K562 (cell line): ENCODE results near the gene MYL10. TPM values are rescaled to one million over a fixed set of nuclear protein-coding genes. Genes with fewer than 3 reads are reported as not detected.

Experiments
- ATF7 ChIP-seq: fragments of 450-650 bp; IDR thresholded peaks from 2 replicates; pipeline ENCODE4 v1.7.1; 2014; ENCODE audit warnings: mild to moderate bottlenecking, moderate library complexity
- CC2D1A ChIP-seq: fragments of 450-650 bp; IDR thresholded peaks from 2 replicates; pipeline ENCODE4 v1.6.1; 2017; ENCODE audit warnings: mild to moderate bottlenecking
- CEBPG ChIP-seq, 3 experiments: fragments of 200-800 bp in 1 of 3; sonication (Bioruptor generic) in 1 of 3; sonication (generic) in 1 of 3; formaldehyde crosslinking in 1 of 3; IDR thresholded peaks in 2 of 3; conservative IDR thresholded peaks in 1 of 3; 2 replicates each; pipeline versions ENCODE4 v1.6.1 to v1.8.0; 2016 to 2022; ENCODE audit warnings: missing compliant biosample characterization in 2 of 3, missing genetic modification characterization in 2 of 3, mild to moderate bottlenecking in 1 of 3, missing genetic modification reagents in 1 of 3
- CREB1 ChIP-seq, 2 experiments: sonication (generic) in 1 of 2; formaldehyde crosslinking in 1 of 2; IDR thresholded peaks; 2 replicates each; pipeline versions ENCODE4 v1.6.1 to v1.8.0; 2012 to 2022; ENCODE audit warnings: inconsistent platforms in 1 of 2, mild to moderate bottlenecking in 1 of 2, missing genetic modification reagents in 1 of 2, moderate library complexity in 1 of 2
- EGR1 ChIP-seq: fragments of 450-650 bp; conservative IDR thresholded peaks from 2 replicates; pipeline ENCODE4 v1.6.1; 2017; ENCODE audit warnings: mild to moderate bottlenecking
- ETV1 ChIP-seq: fragments of 450-650 bp; conservative IDR thresholded peaks from 2 replicates; pipeline ENCODE4 v1.6.1; 2016; ENCODE audit warnings: missing genetic modification characterization, control low read depth, low read depth, missing compliant biosample characterization
- MCM5 ChIP-seq: fragments of 450-650 bp; IDR thresholded peaks from 2 replicates; pipeline ENCODE4 v1.6.1; 2016; ENCODE audit warnings: low read depth
- MED1 ChIP-seq: sonication (generic); formaldehyde crosslinking; IDR thresholded peaks from 2 replicates; pipeline ENCODE4 v1.8.1; 2023; ENCODE audit warnings: missing genetic modification reagents, borderline replicate concordance
- MTA1 ChIP-seq: fragments of 450-650 bp; IDR thresholded peaks from 2 replicates; pipeline ENCODE4 v1.6.1; 2017; ENCODE audit warnings: borderline replicate concordance
- MYBL2 ChIP-seq, 2 experiments: fragments of 450-650 bp in 1 of 2; sonication (generic) in 1 of 2; formaldehyde crosslinking in 1 of 2; IDR thresholded peaks; 2 replicates each; pipeline versions ENCODE4 v1.6.1 to v1.8.1; 2017 to 2022; ENCODE audit warnings: borderline replicate concordance in 1 of 2, inconsistent platforms in 1 of 2, low read depth in 1 of 2, mild to moderate bottlenecking in 1 of 2, missing genetic modification reagents in 1 of 2, moderate library complexity in 1 of 2
- MYC ChIP-seq, 2 experiments: fragments of 250-450 bp in 1 of 2; sonication (Bioruptor Pico) in 1 of 2; IDR thresholded peaks; 2 replicates each; pipeline versions ENCODE4 v1.5.1 to v1.6.1; 2012 to 2021; ENCODE audit warnings: low read depth in 2 of 2, borderline replicate concordance in 1 of 2, improper control_type of control experiment in 1 of 2, low read length in 1 of 2, mild to moderate bottlenecking in 1 of 2, moderate library complexity in 1 of 2
- RCOR1 ChIP-seq, 2 experiments: IDR thresholded peaks; 2 replicates each; pipeline ENCODE4 v1.6.1; 2012; ENCODE audit warnings: low read depth in 2 of 2, low read length in 2 of 2, borderline replicate concordance in 1 of 2, improper control_type of control experiment in 1 of 2
- STAG1 ChIP-seq: sonication (generic); formaldehyde crosslinking; IDR thresholded peaks from 2 replicates; pipeline ENCODE4 v1.5.0; 2020; ENCODE audit warnings: missing genetic modification reagents, borderline replicate concordance
- TGIF2 ChIP-seq: sonication (generic); formaldehyde crosslinking; IDR thresholded peaks from 2 replicates; pipeline ENCODE4 v1.8.1; 2022; ENCODE audit warnings: mild to moderate bottlenecking, missing genetic modification reagents, moderate library complexity
- ZNF444 ChIP-seq: fragments of 250-450 bp; sonication (Bioruptor Pico); IDR thresholded peaks from 2 replicates; pipeline ENCODE4 v1.4.0; 2020; ENCODE audit warnings: mild to moderate bottlenecking, moderate library complexity
- polyA plus RNA-seq, 8 experiments: library from polyadenylated mRNA; depleted of rRNA in 4 of 8; stranded (reverse) in 5 of 8; unstranded in 3 of 8; fragments of >200 nt; fragmentation: Nextera tagmentation in 2 of 8; fragmentation: Illumina TruSeq in 1 of 8; extraction: Ambion mirVana in 2 of 8; extraction: Trizol in 1 of 8; gene quantifications; 2 replicates each; pipeline versions ENCODE4 v1.2.1 to v1.2.3, GENCODE V29; 2011 to 2014; ENCODE audit warnings: inconsistent platforms in 1 of 8, missing spikeins in 1 of 8
- total RNA-seq, 7 experiments: library from RNA; depleted of rRNA in 6 of 7; stranded (reverse); fragments of >200 nt in 6 of 7; fragmentation: Illumina TruSeq in 2 of 7; extraction: Trizol in 2 of 7; gene quantifications; 2 replicates each; pipeline versions ENCODE4 v1.2.1 to v1.2.3, GENCODE V29; 2011 to 2021; ENCODE audit warnings: low replicate concordance in 1 of 7
- TF ChIP-seq, protein P1 (sequence below): sonication (generic); formaldehyde crosslinking; IDR thresholded peaks from 2 replicates; pipeline ENCODE4 v1.8.1; 2023; ENCODE audit warnings: mild to moderate bottlenecking, missing genetic modification reagents
- TF ChIP-seq, protein P2 (sequence below): fragments of 200-800 bp; sonication (Bioruptor generic); IDR thresholded peaks from 2 replicates; pipeline ENCODE4 v1.6.1; 2017; ENCODE audit warnings: missing genetic modification characterization, missing compliant biosample characterization
- TF ChIP-seq, protein P3 (sequence below): sonication (generic); IDR thresholded peaks from 2 replicates; pipeline ENCODE4 v1.6.1; 2016
- TF ChIP-seq, protein P4 (sequence below), 2 experiments: IDR thresholded peaks; 2 replicates each; pipeline ENCODE4 v1.6.1; 2011; ENCODE audit warnings: borderline replicate concordance in 1 of 2, control low read depth in 1 of 2, low read depth in 1 of 2, low read length in 1 of 2, mild to moderate bottlenecking in 1 of 2, mixed read lengths in 1 of 2, moderate library complexity in 1 of 2; ENCODE audit not compliant: insufficient read depth in 1 of 2, insufficient read length in 1 of 2, poor library complexity in 1 of 2, severe bottlenecking in 1 of 2; ENCODE audit errors: extremely low read depth in 1 of 2

The MYL10 gene
- total and polyA plus RNA-seq, 9 of the 15 experiments (the other 6 are each of a cell fraction or from before 2014, with no cell fraction given): not detected

DNA sequence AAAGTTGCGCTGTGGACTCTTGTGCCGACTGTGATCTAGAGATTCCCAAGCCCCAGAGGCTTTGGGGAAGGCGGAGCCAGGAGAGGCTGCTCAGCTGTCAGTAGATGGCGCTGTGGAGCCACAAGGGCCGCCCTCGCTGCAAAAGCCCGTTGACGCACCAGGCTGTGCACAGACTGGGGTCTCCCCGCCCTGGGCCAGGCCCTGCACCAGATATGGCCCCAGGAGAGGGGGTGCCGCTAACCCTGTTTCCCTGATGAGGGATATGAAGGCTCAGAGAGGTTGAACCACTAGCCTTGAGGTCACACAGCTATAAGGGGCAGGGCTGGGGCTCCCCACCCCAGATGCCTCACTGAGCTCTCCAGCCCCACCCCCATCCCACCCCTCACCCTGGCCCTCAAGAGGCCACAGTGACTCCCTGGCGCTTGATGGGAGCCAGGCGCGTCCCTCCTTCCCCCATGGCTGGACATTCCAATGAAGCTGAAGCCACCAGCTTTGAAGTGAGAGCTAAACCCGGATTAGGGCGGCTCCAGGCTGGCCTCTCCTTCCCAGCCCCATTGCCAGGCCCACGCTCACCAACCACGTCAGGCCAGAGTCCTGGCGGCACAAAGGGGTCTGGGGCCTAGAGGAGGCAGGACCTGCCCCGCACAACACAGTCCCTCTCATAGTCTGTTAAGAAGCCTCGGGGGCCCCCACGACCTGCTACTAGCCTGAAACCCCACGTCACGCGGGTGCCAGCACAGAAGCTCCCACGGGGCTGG, 26.4 kb downstream of the MYL10 start (continued):
- TF ChIP-seq, protein P1, sequence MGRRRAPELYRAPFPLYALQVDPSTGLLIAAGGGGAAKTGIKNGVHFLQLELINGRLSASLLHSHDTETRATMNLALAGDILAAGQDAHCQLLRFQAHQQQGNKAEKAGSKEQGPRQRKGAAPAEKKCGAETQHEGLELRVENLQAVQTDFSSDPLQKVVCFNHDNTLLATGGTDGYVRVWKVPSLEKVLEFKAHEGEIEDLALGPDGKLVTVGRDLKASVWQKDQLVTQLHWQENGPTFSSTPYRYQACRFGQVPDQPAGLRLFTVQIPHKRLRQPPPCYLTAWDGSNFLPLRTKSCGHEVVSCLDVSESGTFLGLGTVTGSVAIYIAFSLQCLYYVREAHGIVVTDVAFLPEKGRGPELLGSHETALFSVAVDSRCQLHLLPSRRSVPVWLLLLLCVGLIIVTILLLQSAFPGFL (CRISPR knock-in tag): no peak
- TF ChIP-seq ZNF444 (no peak), EGR1 (no peak), CC2D1A (peak; percentile 49; the same call in 1 of the 2 replicates), TGIF2 (CRISPR knock-in tag) (no peak), ATF7 (peak; percentile 27; the same call in 1 of the 2 replicates), CREB1 (IDR thresholded peaks at IDR 0.05) (no peak), CREB1 (CRISPR knock-in tag; IDR thresholded peaks at IDR 0.05) (0 out of 2 replicates have a peak, but pooled peaks have one; percentile 37), CEBPG (CRISPR knock-in tag; IDR thresholded peaks at IDR 0.05) (no peak), CEBPG (tag; conservative IDR thresholded peaks at IDR 0.05 in 1 of 2, IDR thresholded peaks at IDR 0.05 in 1 of 2) (no peak), MED1 (CRISPR knock-in tag) (no peak), MTA1 (no peak), ETV1 (no peak), MYC (IDR thresholded peaks at IDR 0.05; ENCODE audit: low read depth, low read length) (0 out of 2 replicates have a peak, but pooled peaks have one; percentile 34), MYC (CRISPR knock-in tag; IDR thresholded peaks at IDR 0.05; ENCODE audit: borderline replicate concordance, low read depth) (no peak), MYBL2 (IDR thresholded peaks at IDR 0.05; ENCODE audit: low read depth) (no peak), MYBL2 (CRISPR knock-in tag; IDR thresholded peaks at IDR 0.05; ENCODE audit: borderline replicate concordance) (no peak), MCM5 (no peak), STAG1 (peak; percentile 96), RCOR1 (IDR thresholded peaks at IDR 0.05; ENCODE audit: borderline replicate concordance in 1 of 2, low read depth in 2 of 2, low read length in 2 of 2) (peak in 1 of 2 experiments; percentile 60; a peak in 1 of 4 replicates)
- TF ChIP-seq, protein P2, sequence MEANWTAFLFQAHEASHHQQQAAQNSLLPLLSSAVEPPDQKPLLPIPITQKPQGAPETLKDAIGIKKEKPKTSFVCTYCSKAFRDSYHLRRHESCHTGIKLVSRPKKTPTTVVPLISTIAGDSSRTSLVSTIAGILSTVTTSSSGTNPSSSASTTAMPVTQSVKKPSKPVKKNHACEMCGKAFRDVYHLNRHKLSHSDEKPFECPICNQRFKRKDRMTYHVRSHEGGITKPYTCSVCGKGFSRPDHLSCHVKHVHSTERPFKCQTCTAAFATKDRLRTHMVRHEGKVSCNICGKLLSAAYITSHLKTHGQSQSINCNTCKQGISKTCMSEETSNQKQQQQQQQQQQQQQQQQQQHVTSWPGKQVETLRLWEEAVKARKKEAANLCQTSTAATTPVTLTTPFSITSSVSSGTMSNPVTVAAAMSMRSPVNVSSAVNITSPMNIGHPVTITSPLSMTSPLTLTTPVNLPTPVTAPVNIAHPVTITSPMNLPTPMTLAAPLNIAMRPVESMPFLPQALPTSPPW (CRISPR knock-in tag): no peak
- TF ChIP-seq, protein P3, sequence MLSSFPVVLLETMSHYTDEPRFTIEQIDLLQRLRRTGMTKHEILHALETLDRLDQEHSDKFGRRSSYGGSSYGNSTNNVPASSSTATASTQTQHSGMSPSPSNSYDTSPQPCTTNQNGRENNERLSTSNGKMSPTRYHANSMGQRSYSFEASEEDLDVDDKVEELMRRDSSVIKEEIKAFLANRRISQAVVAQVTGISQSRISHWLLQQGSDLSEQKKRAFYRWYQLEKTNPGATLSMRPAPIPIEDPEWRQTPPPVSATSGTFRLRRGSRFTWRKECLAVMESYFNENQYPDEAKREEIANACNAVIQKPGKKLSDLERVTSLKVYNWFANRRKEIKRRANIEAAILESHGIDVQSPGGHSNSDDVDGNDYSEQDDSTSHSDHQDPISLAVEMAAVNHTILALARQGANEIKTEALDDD: no peak
- TF ChIP-seq, protein P4, sequence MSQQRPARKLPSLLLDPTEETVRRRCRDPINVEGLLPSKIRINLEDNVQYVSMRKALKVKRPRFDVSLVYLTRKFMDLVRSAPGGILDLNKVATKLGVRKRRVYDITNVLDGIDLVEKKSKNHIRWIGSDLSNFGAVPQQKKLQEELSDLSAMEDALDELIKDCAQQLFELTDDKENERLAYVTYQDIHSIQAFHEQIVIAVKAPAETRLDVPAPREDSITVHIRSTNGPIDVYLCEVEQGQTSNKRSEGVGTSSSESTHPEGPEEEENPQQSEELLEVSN (IDR thresholded peaks at IDR 0.05; ENCODE audit: borderline replicate concordance in 1 of 2, extremely low read depth in 1 of 2, insufficient read depth in 1 of 2, insufficient read length in 1 of 2, low read depth in 1 of 2, low read length in 1 of 2, poor library complexity in 1 of 2, severe bottlenecking in 1 of 2): no peak
